Ishikawa (cell line): ENCODE data around the gene KASH5.

Source experiments
- CEBPB ChIP-seq: IDR thresholded peaks from 2 replicates; pipeline ENCODE4 v1.6.1; 2012
- CREB1 ChIP-seq: IDR thresholded peaks from 2 replicates; pipeline ENCODE4 v1.6.1; 2012; ENCODE audit warnings: low read depth
- EGR1 ChIP-seq: IDR thresholded peaks from 2 replicates; pipeline ENCODE4 v1.6.1; 2012
- EP300 ChIP-seq: IDR thresholded peaks from 2 replicates; pipeline ENCODE4 v1.6.1; 2012; ENCODE audit warnings: borderline replicate concordance
- MAX ChIP-seq: IDR thresholded peaks from 2 replicates; pipeline ENCODE4 v1.6.1; 2012
- NFIC ChIP-seq: IDR thresholded peaks from 2 replicates; pipeline ENCODE4 v1.6.1; 2012
- RAD21 ChIP-seq: IDR thresholded peaks from 2 replicates; pipeline ENCODE4 v1.6.1; 2012; ENCODE audit warnings: low read depth
- TCF12 ChIP-seq: IDR thresholded peaks from 2 replicates; pipeline ENCODE4 v1.6.1; 2012; ENCODE audit warnings: low read depth
- TEAD4 ChIP-seq: IDR thresholded peaks from 2 replicates; pipeline ENCODE4 v1.6.1; 2012
- YY1 ChIP-seq: IDR thresholded peaks from 2 replicates; pipeline ENCODE4 v1.6.1; 2012; ENCODE audit warnings: low read depth
- TF ChIP-seq, protein P1 (sequence below): IDR thresholded peaks from 2 replicates; pipeline ENCODE4 v1.6.1; 2012; ENCODE audit warnings: low read depth, mild to moderate bottlenecking

GRCh38 chr19:49400029-49400428 is 12.0 kb downstream of the KASH5 start:
- TF ChIP-seq, protein P1, sequence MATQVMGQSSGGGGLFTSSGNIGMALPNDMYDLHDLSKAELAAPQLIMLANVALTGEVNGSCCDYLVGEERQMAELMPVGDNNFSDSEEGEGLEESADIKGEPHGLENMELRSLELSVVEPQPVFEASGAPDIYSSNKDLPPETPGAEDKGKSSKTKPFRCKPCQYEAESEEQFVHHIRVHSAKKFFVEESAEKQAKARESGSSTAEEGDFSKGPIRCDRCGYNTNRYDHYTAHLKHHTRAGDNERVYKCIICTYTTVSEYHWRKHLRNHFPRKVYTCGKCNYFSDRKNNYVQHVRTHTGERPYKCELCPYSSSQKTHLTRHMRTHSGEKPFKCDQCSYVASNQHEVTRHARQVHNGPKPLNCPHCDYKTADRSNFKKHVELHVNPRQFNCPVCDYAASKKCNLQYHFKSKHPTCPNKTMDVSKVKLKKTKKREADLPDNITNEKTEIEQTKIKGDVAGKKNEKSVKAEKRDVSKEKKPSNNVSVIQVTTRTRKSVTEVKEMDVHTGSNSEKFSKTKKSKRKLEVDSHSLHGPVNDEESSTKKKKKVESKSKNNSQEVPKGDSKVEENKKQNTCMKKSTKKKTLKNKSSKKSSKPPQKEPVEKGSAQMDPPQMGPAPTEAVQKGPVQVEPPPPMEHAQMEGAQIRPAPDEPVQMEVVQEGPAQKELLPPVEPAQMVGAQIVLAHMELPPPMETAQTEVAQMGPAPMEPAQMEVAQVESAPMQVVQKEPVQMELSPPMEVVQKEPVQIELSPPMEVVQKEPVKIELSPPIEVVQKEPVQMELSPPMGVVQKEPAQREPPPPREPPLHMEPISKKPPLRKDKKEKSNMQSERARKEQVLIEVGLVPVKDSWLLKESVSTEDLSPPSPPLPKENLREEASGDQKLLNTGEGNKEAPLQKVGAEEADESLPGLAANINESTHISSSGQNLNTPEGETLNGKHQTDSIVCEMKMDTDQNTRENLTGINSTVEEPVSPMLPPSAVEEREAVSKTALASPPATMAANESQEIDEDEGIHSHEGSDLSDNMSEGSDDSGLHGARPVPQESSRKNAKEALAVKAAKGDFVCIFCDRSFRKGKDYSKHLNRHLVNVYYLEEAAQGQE = no peak
- TF ChIP-seq CEBPB (peak; percentile 51; the same call in 1 of the 2 replicates), TEAD4 (0 out of 2 replicates have a peak, but pooled peaks have one; percentile 26), NFIC (no peak), EGR1 (no peak), YY1 (no peak), EP300 (no peak), TCF12 (no peak), RAD21 (no peak), CREB1 (no peak), MAX (no peak)
